ENCODE data around the gene ZBED3.
A peak's percentile ranks its signal among the peaks of the same experiment; 100 is the strongest.

Gene ZBED3

DNA sequence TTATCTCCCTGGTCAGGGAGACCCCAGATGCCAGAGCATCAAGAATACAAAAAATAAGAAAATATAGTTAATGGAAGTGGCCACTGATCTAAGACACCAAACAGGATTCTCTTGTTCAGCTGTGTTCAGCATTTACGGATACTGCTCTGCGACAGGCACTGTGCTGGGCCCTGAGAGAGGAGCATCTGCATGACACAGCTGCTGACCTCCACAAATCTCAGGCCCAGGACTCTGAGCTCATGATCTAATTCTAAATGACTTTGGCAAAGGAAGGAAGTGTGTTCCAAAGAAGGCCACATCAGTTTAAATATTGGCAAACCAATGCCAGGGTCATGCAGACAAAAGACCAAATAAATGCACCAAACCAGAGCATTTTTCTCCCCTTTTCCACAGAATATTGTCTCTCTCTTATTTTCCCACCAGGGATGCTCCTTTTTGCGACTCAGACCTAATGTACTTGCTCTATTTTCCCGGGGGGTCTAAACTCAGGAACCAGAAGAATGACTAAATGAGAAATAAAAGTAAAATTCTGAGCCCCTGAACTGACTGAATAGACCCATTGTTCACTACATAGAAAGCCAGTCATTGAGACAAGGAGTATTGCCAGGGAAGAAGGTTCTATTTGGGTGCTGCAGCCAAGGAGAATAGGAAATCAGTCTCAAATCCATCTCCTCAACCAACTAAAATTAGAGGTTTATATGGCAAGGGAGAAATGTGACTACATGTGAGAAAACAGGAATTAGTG, 58.3 kb downstream of the ZBED3 start:
- peak overlapping the region; percentile 96 for H3K27ac ChIP-seq
- TF ChIP-seq, protein P1, sequence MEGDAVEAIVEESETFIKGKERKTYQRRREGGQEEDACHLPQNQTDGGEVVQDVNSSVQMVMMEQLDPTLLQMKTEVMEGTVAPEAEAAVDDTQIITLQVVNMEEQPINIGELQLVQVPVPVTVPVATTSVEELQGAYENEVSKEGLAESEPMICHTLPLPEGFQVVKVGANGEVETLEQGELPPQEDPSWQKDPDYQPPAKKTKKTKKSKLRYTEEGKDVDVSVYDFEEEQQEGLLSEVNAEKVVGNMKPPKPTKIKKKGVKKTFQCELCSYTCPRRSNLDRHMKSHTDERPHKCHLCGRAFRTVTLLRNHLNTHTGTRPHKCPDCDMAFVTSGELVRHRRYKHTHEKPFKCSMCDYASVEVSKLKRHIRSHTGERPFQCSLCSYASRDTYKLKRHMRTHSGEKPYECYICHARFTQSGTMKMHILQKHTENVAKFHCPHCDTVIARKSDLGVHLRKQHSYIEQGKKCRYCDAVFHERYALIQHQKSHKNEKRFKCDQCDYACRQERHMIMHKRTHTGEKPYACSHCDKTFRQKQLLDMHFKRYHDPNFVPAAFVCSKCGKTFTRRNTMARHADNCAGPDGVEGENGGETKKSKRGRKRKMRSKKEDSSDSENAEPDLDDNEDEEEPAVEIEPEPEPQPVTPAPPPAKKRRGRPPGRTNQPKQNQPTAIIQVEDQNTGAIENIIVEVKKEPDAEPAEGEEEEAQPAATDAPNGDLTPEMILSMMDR (conservative IDR thresholded peaks at IDR 0.05) = no peak

- TF ChIP-seq, protein P1 (conservative IDR thresholded peaks at IDR 0.05) = no peak
Observed at GRCh38 chr5:77024490-77024889, 62.6 kb downstream of the ZBED3 start.

GRCh38 chr5:77022511-77023417, 64.3 kb downstream of the ZBED3 start:
- TF ChIP-seq, protein P1 (conservative IDR thresholded peaks at IDR 0.05) = no peak

More at GRCh38 chr5:77024490-77024889, 62.6 kb downstream of the ZBED3 start:
- H3K27ac ChIP-seq = no peak overlapping the region

More at GRCh38 chr5:77022511-77023417, 64.3 kb downstream of the ZBED3 start:
- no peak overlapping the region for H3K27ac ChIP-seq

All from VCaP (cell line).